AML-193 (cell line): Measurements from ENCODE around the gene NXN.
"Not testable (repeated sequence)": the region's sequence is repeated elsewhere in the genome, so short reads cannot be mapped to it uniquely, and the experiment has no call there.

Experiments
- DNase-seq, 2 experiments: peaks; one replicate each; lab custom pipeline; 2025; lab: John Stamatoyannopoulos, UW

The NXN gene

DNA sequence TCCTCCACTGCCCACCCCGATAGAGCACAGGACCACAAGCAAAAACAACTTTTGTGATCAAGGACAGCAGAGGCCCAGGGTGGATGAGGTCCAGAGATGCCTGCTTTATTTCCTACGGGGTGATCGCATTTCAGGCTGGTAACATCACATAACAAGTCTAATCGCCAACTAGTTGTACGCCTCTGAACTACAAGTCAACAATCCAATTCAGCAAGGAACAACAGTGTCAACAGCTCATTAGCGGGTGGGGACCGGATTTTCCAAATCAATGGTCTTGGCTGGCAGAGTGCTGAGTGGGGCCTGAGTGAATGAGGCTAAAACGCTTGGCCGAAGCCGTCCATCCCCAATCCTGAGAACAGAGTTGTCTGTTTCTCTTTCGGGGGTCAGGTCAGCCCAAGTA is 180.3 kb downstream of the NXN start:
- DNase-seq = no peak

DNA sequence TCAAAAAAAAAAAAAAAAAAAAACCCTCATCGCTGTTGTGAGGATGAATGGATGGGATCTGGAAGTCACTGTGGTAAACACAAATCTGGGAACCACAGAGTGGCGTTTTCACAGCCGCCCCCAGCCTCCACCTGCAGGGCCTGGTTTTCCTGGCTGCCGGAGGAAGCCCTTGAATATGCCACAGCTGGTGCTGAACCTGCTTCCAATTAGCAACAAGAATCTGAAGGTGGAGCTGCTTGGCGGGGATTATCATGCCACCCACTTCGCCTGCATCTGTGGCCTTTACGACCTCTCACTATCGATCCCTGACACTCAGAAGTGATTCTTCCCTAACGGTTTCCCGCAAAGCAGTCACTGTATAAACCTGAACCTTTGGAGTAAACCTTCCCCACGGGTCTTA is 181.3 kb downstream of the NXN start:
- DNase-seq = no peak

GRCh38 chr17:797236-797840 is 182.2 kb downstream of the NXN start:
- DNase-seq = no peak

GRCh38 chr17:796609-797008 is 183.0 kb downstream of the NXN start:
- no peak for DNase-seq

- DNase-seq = no peak
Measured at GRCh38 chr17:795721-796120, 183.9 kb downstream of the NXN start.

GRCh38 chr17:795276-795675 is 184.3 kb downstream of the NXN start:
- DNase-seq = no peak

DNA sequence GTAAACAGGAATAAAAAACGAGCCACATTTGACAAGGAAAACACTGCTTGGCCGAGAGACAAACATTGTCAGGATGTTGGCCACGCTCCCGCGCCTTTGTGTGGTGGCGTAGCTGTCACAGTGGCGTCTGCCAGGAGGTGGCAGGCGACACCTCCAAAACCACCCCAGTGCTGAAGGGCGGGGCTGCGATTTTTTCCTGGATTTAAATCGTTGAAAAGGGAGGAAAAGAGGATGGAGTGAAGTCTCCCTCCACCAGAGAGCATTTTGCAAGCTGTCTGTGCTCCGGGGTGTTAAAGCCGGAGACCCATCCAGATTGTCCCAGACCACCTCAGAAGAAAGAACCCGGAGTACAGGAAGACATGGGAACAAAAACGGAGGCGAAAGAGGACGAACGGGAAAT is 184.7 kb downstream of the NXN start:
- no peak for DNase-seq

DNA sequence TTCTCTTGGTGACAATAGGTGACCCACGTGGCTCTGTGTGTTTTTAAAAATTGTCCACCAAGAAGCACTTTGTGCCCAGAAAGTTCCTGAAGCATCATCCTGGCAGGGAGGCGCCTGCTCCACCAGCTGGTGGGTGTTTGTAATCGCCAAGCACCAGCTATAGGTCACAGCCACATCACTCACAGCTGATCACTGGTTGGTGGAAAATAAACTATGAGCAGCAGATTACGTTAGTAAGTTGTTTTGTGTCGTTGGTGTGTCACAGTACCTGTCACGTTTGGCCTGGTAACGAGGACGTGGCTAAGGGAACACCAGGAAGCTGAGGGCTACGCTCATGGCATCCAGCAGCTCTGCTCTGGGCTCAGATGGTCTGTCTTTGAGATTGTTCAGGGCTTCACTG is 187.3 kb downstream of the NXN start:
- no peak for DNase-seq

DNA sequence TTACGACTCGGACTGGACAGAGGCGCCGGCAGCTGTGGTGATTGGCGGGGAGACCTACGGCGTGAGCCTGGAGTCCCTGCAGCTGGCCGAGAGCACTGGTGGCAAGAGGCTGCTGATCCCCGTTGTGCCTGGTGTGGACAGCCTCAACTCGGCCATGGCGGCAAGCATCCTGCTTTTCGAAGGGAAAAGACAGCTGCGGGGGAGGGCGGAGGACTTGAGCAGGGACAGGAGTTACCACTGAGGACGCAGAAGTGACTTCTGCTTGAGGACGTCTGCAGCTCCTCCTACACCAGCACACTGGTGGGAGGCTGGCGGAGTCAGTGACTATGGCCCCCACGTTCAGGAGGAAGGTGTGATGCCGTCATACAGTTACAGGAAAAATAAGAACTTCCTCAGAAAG is 187.7 kb downstream of the NXN start:
- no peak for DNase-seq

DNA sequence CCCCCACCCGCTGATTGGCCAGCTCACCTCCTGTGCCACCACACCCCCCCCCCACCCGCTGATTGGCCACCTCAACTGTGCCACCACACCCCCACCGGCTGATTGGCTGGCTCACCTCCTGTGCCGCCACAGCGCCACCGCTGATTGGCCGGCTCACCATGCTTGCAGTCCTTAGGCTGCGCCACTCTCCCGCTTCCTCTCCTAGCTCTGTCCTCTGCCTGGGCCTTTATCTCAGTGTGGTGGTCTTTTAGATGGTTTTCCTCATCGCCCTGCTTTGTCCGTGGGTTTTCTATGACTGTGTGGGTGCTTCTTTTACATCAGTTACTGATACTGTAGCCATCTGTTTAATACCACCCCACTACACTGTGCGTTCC is 188.7 kb downstream of the NXN start:
- not testable (repeated sequence) for DNase-seq

GRCh38 chr17:789931-790873 is 189.4 kb downstream of the NXN start:
- DNase-seq = not testable (repeated sequence)

DNA sequence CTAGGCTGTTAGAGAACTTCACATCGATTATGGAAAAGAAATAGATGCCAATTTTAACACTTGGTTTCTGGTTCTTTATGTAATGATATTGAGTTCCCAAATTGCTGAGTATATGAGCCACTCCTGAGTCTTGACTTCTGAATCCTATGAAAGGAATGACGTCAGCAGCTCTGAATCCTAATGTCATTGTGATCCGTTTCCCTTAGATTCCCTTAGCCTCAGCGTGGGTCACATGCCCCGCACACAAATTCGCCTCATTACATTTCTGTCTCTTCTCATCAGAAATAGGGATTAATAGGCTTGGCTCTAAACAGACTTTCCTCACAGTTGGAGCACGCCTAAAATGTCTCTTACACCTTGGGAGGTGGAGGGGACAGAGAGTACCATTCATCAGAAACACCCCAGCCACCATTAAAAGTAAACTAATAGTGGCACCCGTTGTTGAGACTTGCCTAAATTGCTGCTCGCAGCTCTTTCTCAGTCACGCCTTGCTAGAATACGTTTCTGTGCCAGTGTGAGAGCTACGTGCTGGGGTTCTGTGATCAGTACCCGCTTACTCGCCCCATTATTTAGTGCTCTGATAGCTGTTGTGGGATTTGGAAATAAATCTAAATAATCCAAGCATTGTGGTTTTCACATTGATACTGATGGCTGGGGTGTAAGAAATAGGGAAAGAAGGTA is 190.3 kb downstream of the NXN start:
- DNase-seq = no peak

DNA sequence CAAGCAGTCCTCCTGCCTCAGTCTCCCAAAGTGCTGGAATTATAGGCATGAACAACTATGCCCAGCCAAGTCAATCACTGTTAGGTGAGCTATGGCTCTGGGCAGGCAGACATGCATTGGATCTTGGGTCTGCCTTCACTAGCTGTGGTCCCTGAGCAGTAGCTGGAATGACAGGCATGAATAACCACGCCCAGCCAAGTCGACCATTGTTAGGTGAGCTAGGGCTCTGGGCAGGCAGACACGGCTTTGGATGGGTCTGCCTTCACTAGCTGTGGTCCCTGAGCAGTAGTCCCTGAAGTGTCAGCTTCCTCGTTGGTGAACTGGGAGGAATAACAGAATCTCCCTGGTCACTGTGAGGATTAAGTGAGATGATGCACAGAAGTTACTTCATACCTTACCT is 191.0 kb downstream of the NXN start:
- DNase-seq = no peak

GRCh38 chr17:787641-788221 is 191.8 kb downstream of the NXN start:
- no peak for DNase-seq

- DNase-seq = not testable (repeated sequence)
Measured at GRCh38 chr17:785901-786300, 193.7 kb downstream of the NXN start.

GRCh38 chr17:784143-784542 is 195.4 kb downstream of the NXN start:
- no peak for DNase-seq

DNA sequence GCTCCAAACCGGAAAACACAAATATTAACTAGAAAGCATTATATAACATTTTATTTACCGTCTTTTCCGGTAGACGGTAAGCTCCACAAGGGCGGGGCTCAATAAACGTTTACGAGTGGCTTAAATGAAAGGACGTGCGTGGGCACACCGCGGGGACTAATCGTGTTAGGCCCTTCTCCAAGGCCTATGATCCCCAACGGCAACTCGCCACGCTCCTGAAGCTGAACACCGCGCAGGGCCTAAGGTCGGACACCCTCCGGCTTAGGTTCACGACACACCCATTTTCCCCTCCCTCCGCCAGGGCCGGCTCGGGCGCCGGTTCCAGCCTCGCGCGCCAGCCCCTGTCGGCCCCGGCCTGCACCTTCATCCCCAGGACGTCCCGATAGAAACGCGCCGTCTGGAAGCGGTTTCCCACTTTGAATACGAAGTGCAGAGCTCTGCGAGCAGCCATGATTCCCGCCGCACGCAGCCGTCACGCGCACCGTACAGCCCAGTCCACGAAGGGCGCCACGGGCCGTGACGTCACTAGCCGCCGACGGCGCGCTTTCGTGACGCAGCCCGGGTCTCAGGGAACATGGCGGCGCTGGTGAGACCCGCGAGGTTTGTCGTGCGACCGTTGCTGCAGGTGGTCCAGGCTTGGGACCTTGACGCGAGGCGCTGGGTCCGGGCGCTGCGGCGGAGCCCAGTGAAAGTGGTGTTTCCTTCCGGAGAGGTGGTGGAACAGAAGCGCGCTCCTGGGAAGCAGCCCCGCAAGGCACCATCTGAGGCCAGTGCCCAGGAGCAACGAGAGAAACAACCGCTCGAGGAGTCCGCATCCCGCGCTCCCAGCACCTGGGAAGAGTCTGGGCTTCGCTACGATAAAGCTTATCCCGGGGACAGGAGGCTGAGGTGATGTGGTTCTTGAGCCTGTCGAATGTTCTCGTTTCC is 197.5 kb downstream of the NXN start, which contains the start of the genes GLOD4 and MRM3:
TSS of gene GLOD4 (minus strand) at position 476 of the 927 bp plus-strand sequence. CDS start at position 451, 25 bp downstream.
TSS of gene MRM3 (plus strand) at position 549 of the 927 bp plus-strand sequence. CDS start at position 575, 26 bp downstream.
- DNase-seq = peak; percentile 14 to 35

- no peak for DNase-seq
Measured at GRCh38 chr17:778096-778495, 201.5 kb downstream of the NXN start.

DNA sequence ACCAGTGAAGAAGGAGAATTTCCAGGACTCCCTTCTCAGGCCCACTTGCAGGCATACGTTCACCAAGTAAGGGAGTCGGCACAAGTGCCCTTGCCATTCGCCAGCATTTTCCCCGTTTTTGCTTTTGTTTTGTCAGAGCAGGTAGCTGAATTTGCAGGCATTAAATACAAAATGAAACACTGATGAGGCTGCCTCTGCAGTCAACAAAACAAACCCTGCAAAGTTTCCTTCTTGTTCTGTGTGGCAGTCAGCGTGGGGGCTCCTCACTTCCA is 205.3 kb downstream of the NXN start:
- no peak for DNase-seq

DNA sequence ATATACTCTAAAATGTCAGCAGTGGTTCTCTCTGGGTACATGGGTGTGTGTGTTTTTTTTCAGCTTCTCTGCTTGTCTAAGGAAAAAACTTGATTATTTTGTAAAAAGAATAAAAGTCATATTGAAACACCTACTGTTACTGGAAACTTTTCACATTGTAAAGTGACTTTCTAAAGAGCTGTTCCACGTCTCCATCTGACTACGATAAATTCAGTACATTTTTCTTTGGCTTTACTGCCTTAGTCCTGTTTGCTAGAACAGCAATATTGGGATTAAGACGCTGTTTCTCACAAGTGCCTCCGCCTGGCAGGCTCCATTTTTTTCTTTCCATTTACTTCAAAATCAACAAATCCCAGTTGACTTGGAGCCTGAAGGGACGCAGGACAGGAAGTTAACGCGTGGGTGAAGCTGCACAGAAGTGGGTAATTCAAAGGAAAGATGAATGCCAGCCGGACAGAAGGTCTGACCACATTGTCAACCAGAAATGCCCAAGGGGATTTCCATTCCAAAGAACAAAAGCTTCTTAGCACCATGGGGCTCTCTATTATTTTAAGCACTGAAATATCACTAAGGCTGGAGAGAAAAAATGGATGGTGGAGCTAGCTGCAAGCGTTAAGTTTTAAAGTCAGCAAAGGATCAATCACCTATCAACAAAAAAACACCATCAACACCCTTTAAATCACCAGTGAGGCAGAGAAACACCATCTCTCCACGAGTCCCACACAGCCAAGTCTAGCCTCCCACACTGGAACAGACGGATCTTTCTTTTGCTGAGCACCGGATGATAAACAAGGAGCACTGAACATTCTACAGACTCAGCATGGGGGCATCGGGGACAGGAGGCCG is 205.9 kb downstream of the NXN start:
- DNase-seq = no peak

- DNase-seq = no peak
Measured at GRCh38 chr17:773016-773415, 206.6 kb downstream of the NXN start.
